HG02884 (cell line): ENCODE measurements around the gene CRHR1.

Experiments
- ATAC-seq: cut with Tn5 transposase; IDR thresholded peaks from one replicate; pipeline ENCODE4 v1.9.1; 2021; ENCODE audit warnings: mild to moderate bottlenecking, moderate library complexity; ENCODE audit not compliant: unreplicated experiment

The CRHR1 gene

GRCh38 chr17:45820052-45820780 is 36.1 kb downstream of the CRHR1 start:
- no peak for ATAC-seq

- no peak for ATAC-seq
Measured at GRCh38 chr17:45821147-45821546, 37.0 kb downstream of the CRHR1 start.

GRCh38 chr17:45823598-45823997 is 39.5 kb downstream of the CRHR1 start:
- no peak for ATAC-seq

- no peak for ATAC-seq
Measured at GRCh38 chr17:45824475-45824874, 40.4 kb downstream of the CRHR1 start.

- no peak for ATAC-seq
Measured at GRCh38 chr17:45824901-45825492, 40.9 kb downstream of the CRHR1 start.

GRCh38 chr17:45825792-45826191 is 41.7 kb downstream of the CRHR1 start:
- ATAC-seq = no peak

- ATAC-seq = no peak
Measured at GRCh38 chr17:45826919-45827588, 42.9 kb downstream of the CRHR1 start.

- no peak for ATAC-seq
Measured at GRCh38 chr17:45828171-45828570, 44.1 kb downstream of the CRHR1 start.

GRCh38 chr17:45828582-45829133 is 44.5 kb downstream of the CRHR1 start:
- ATAC-seq = no peak

- no peak for ATAC-seq
Measured at GRCh38 chr17:45833920-45834319, 49.8 kb downstream of the CRHR1 start.

- ATAC-seq = no peak
Measured at GRCh38 chr17:45834471-45835396, 50.6 kb downstream of the CRHR1 start.

- ATAC-seq = no peak
Measured at GRCh38 chr17:45835481-45835880, 51.4 kb downstream of the CRHR1 start.

GRCh38 chr17:45836047-45837044 is 52.2 kb downstream of the CRHR1 start:
- ATAC-seq = no peak

GRCh38 chr17:45837187-45837586 is 53.1 kb downstream of the CRHR1 start:
- ATAC-seq = no peak

GRCh38 chr17:45837603-45838002 is 53.5 kb downstream of the CRHR1 start:
- no peak for ATAC-seq

- no peak for ATAC-seq
Measured at GRCh38 chr17:45838751-45839295, 54.7 kb downstream of the CRHR1 start.

- no peak for ATAC-seq
Measured at GRCh38 chr17:45839442-45839841, 55.3 kb downstream of the CRHR1 start.

- ATAC-seq = no peak
Measured at GRCh38 chr17:45841186-45841585, 57.1 kb downstream of the CRHR1 start.

- ATAC-seq = no peak
Measured at GRCh38 chr17:45841883-45842525, 57.9 kb downstream of the CRHR1 start.
